ENCODE measurements around the gene RNU6-9.

The RNU6-9 gene

GRCh38 chr19:941292-942132 lies 48.2 kb downstream of the RNU6-9 start:
- H3K27ac ChIP-seq (ENCODE audit: insufficient read depth in 1 of 2, low read depth in 1 of 2, low read length in 2 of 2, poor library complexity in 1 of 2, severe bottlenecking in 2 of 2): peak overlapping the region; percentile 37 to 58
- peaks cover 0 to 51% (median 8%) of the 10 kb centered on the region in 4 experiments for H3K36me3 ChIP-seq (ENCODE audit: control insufficient read depth in 4 of 4, insufficient read depth in 4 of 4, low read length in 3 of 4)
- H3K4me1 ChIP-seq (ENCODE audit: control extremely low read depth in 1 of 4, control insufficient read depth in 4 of 4, insufficient read depth in 4 of 4, low read length in 3 of 4): peaks cover 0 to 47% (median 45%) of the 10 kb centered on the region in 4 experiments
- H3K27me3 ChIP-seq (replicated peaks in 2 of 5; ENCODE audit: control insufficient read depth in 4 of 5, insufficient read depth in 5 of 5, low read length in 4 of 5): no peaks in the 10 kb centered on the region
- CTCF ChIA-PET: interaction anchor here (1.0 to 7.8 kb wide), 4 partner anchors 8 to 41 kb away, joined by 3 to 35 read pairs (median 6); no protein-coding TSS in a partner anchor
- DNase-seq: peak in 1 of 3 donors; percentile 45
- peak overlapping the region in 4 of 7 experiments; percentile 38 to 67 (median 58) for H3K4me3 ChIP-seq (ENCODE audit: control insufficient read depth in 1 of 7, extremely low read depth in 1 of 7, insufficient read depth in 4 of 7, low read depth in 2 of 7, low read length in 6 of 7)
- 74% methylated on average over 34 of the region's 45 CpGs for WGBS (ENCODE audit: insufficient coverage)
- POLR2A ChIA-PET: interaction anchor here (1.5 kb wide), 1 partner anchor 17 kb away, joined by 5 read pairs; no protein-coding TSS in a partner anchor
- no peaks in the 10 kb centered on the region for H3K9me3 ChIP-seq (ENCODE audit: control extremely low read depth in 1 of 5, control insufficient read depth in 4 of 5, insufficient read depth in 2 of 5, low read depth in 1 of 5, low read length in 4 of 5)

- Histone ChIP-seq H3K36me3 (ENCODE audit: control insufficient read depth in 4 of 4, insufficient read depth in 4 of 4, low read length in 3 of 4) (peaks cover 0 to 50% (median 7%) of the 10 kb centered on the region in 4 experiments), H3K9me3 (ENCODE audit: control extremely low read depth in 1 of 5, control insufficient read depth in 4 of 5, insufficient read depth in 2 of 5, low read depth in 1 of 5, low read length in 4 of 5) (no peaks in the 10 kb centered on the region), H3K4me1 (ENCODE audit: control extremely low read depth in 1 of 4, control insufficient read depth in 4 of 4, insufficient read depth in 4 of 4, low read length in 3 of 4) (peaks cover 0 to 51% (median 48%) of the 10 kb centered on the region in 4 experiments), H3K27me3 (replicated peaks in 2 of 5; ENCODE audit: control insufficient read depth in 4 of 5, insufficient read depth in 5 of 5, low read length in 4 of 5) (no peaks in the 10 kb centered on the region), H3K27ac (ENCODE audit: insufficient read depth in 1 of 2, low read depth in 1 of 2, low read length in 2 of 2, poor library complexity in 1 of 2, severe bottlenecking in 2 of 2) (no peak overlapping the region), H3K4me3 (ENCODE audit: control insufficient read depth in 1 of 7, extremely low read depth in 1 of 7, insufficient read depth in 4 of 7, low read depth in 2 of 7, low read length in 6 of 7) (no peak overlapping the region)
- POLR2A ChIA-PET: no interaction called here
- DNase-seq: no peak
- CTCF ChIA-PET: interaction anchor here (0.6 to 2.5 kb wide), 3 partner anchors 9 to 40 kb away, joined by 3 to 6 read pairs (median 3); no protein-coding TSS in a partner anchor
- 96% methylated on average over 31 of the region's 32 CpGs for WGBS (ENCODE audit: insufficient coverage)
These were observed 48.9 kb downstream of the RNU6-9 start for GRCh38 chr19:942133-942645.
